Activated CD4-positive, alpha-beta T cell treated with anti-CD3 and anti-CD28 coated beads, Interleukin-2, amount 10 ng/mL, durations not matched to agents 24 days and 14 days (primary cell): ENCODE measurements around the gene METAP1D. TPM values are rescaled to one million over a fixed set of nuclear protein-coding genes. Genes with fewer than 3 reads are reported as not detected.
"Not testable (repeated sequence)": the region's sequence is repeated elsewhere in the genome, so short reads cannot be mapped to it uniquely, and the experiment has no call there.

ENCODE experiments used
- DNase-seq: peaks from one replicate; pipeline ENCODE4 v3.0.0; 2022
- H3K27ac Mint-ChIP-seq: one replicate; pipeline ENCODE4 v1.8.0; 2022; ENCODE audit warnings: mild to moderate bottlenecking, mixed read lengths
- H3K27me3 Mint-ChIP-seq: one replicate; pipeline ENCODE4 v1.8.0; 2022; ENCODE audit warnings: mixed read lengths
- H3K36me3 Mint-ChIP-seq: one replicate; pipeline ENCODE4 v1.8.0; 2022; ENCODE audit warnings: low read depth, mild to moderate bottlenecking, mixed read lengths
- H3K4me1 Mint-ChIP-seq: one replicate; pipeline ENCODE4 v1.8.0; 2021; ENCODE audit warnings: mixed read lengths
- H3K4me3 Mint-ChIP-seq: one replicate; pipeline ENCODE4 v1.8.0; 2022; ENCODE audit warnings: mild to moderate bottlenecking, moderate library complexity, mixed read lengths
- H3K9me3 Mint-ChIP-seq: one replicate; pipeline ENCODE4 v1.8.0; 2021; ENCODE audit warnings: mixed read lengths
- intact Hi-C: fragments of 100-400 bp; cut with micrococcal nuclease; formaldehyde crosslinking; loops from one replicate; pipeline ENCODE4 v1.15.1; 2023
- total RNA-seq: library from RNA; stranded (reverse); gene quantifications from 2 replicates; pipeline ENCODE4 v1.2.3, GENCODE V29; 2022

The METAP1D gene
- total RNA-seq, 1 donor from 2014 or later, result 8.1 TPM

GRCh38 chr2:172106108-172106961, 106.6 kb downstream of the METAP1D start:
- H3K9me3 Mint-ChIP-seq, result no peaks in the 10 kb centered on the region
- peak overlapping the region; percentile 71 for H3K4me3 Mint-ChIP-seq
- no peak overlapping the region for H3K27ac Mint-ChIP-seq
- peaks cover 34% of the 10 kb centered on the region for H3K4me1 Mint-ChIP-seq
- intact Hi-C loops, result loop anchor here (10.0 kb wide), 1 partner anchor 292 kb away; no protein-coding TSS in a partner anchor
- peaks cover 77% of the 10 kb centered on the region for H3K27me3 Mint-ChIP-seq
- peak; percentile 79 for DNase-seq
- H3K36me3 Mint-ChIP-seq, result no peaks in the 10 kb centered on the region

GRCh38 chr2:172107690-172108586, 108.2 kb downstream of the METAP1D start:
- H3K4me1 Mint-ChIP-seq, result peaks cover 23% of the 10 kb centered on the region
- intact Hi-C loops, result loop anchor here (10.0 kb wide), 1 partner anchor 293 kb away; no protein-coding TSS in a partner anchor
- peak; percentile 58 for DNase-seq
- no peaks in the 10 kb centered on the region for H3K9me3 Mint-ChIP-seq
- peak overlapping the region; percentile 12 for H3K4me3 Mint-ChIP-seq
- H3K36me3 Mint-ChIP-seq, result no peaks in the 10 kb centered on the region
- H3K27me3 Mint-ChIP-seq, result peaks cover 71% of the 10 kb centered on the region
- H3K27ac Mint-ChIP-seq, result no peak overlapping the region

GRCh38 chr2:172108587-172108930, 108.8 kb downstream of the METAP1D start:
- Mint-ChIP-seq H3K4me3 (no peak overlapping the region), H3K4me1 (peaks cover 20% of the 10 kb centered on the region), H3K9me3 (no peaks in the 10 kb centered on the region), H3K27me3 (peaks cover 68% of the 10 kb centered on the region), H3K27ac (no peak overlapping the region), H3K36me3 (no peaks in the 10 kb centered on the region)
- DNase-seq, result no peak
- intact Hi-C loops, result loop anchor here (10.0 kb wide), 1 partner anchor 294 kb away; no protein-coding TSS in a partner anchor

- Mint-ChIP-seq H3K27me3 (peaks cover 63% of the 10 kb centered on the region), H3K27ac (no peak overlapping the region), H3K4me1 (peaks cover 12% of the 10 kb centered on the region), H3K36me3 (no peaks in the 10 kb centered on the region), H3K4me3 (no peak overlapping the region), H3K9me3 (no peaks in the 10 kb centered on the region)
- intact Hi-C loops, result loop anchor here (10.0 kb wide), 1 partner anchor 295 kb away; no protein-coding TSS in a partner anchor
- DNase-seq, result no peak
Measured at GRCh38 chr2:172109256-172109987, 109.7 kb downstream of the METAP1D start.

- Mint-ChIP-seq H3K4me3 (no peak overlapping the region), H3K9me3 (no peaks in the 10 kb centered on the region), H3K27ac (no peak overlapping the region), H3K4me1 (peaks cover 10% of the 10 kb centered on the region), H3K27me3 (peaks cover 61% of the 10 kb centered on the region), H3K36me3 (no peaks in the 10 kb centered on the region)
- intact Hi-C loops, result loop anchor here (5.0 to 10.0 kb wide), 2 partner anchors 33 to 295 kb away; no protein-coding TSS in a partner anchor
- DNase-seq, result no peak
Measured at GRCh38 chr2:172109988-172110811, 110.4 kb downstream of the METAP1D start.

- Mint-ChIP-seq H3K4me3 (no peak overlapping the region), H3K27me3 (peaks cover 37% of the 10 kb centered on the region), H3K36me3 (no peaks in the 10 kb centered on the region), H3K27ac (no peak overlapping the region), H3K4me1 (no peaks in the 10 kb centered on the region), H3K9me3 (no peaks in the 10 kb centered on the region)
- intact Hi-C loops, result loop anchor here (5.0 kb wide), 1 partner anchor 36 kb away; no protein-coding TSS in a partner anchor
- no peak for DNase-seq
Measured at GRCh38 chr2:172113617-172114016, 113.9 kb downstream of the METAP1D start.

GRCh38 chr2:172114176-172114575, 114.4 kb downstream of the METAP1D start:
- H3K27ac Mint-ChIP-seq, H3K36me3 Mint-ChIP-seq, DNase-seq, H3K4me3 Mint-ChIP-seq, H3K9me3 Mint-ChIP-seq, H3K4me1 Mint-ChIP-seq: not testable (repeated sequence)
- peaks cover 36% of the 10 kb centered on the region for H3K27me3 Mint-ChIP-seq
- intact Hi-C loops, result loop anchor here (5.0 kb wide), 1 partner anchor 37 kb away; no protein-coding TSS in a partner anchor

GRCh38 chr2:172114579-172114978, 114.8 kb downstream of the METAP1D start:
- H3K27ac Mint-ChIP-seq, result no peak overlapping the region
- H3K4me3 Mint-ChIP-seq, result no peak overlapping the region

GRCh38 chr2:172116107-172116506, 116.4 kb downstream of the METAP1D start:
- Mint-ChIP-seq H3K36me3 (no peaks in the 10 kb centered on the region), H3K4me1 (no peaks in the 10 kb centered on the region), H3K27me3 (peaks cover 28% of the 10 kb centered on the region), H3K4me3 (no peak overlapping the region), H3K27ac (no peak overlapping the region), H3K9me3 (no peaks in the 10 kb centered on the region)
- DNase-seq, result no peak
- intact Hi-C loops, result no loop called here

More at GRCh38 chr2:172114579-172114978, 114.8 kb downstream of the METAP1D start:
- Mint-ChIP-seq H3K9me3 (no peaks in the 10 kb centered on the region), H3K27me3 (peaks cover 33% of the 10 kb centered on the region), H3K36me3 (no peaks in the 10 kb centered on the region), H3K4me1 (no peaks in the 10 kb centered on the region)
- no peak for DNase-seq
- intact Hi-C loops, result loop anchor here (5.0 kb wide), 1 partner anchor 37 kb away; no protein-coding TSS in a partner anchor

- no peaks in the 10 kb centered on the region for H3K36me3 Mint-ChIP-seq
- no peak overlapping the region for H3K27ac Mint-ChIP-seq
- H3K9me3 Mint-ChIP-seq, result no peaks in the 10 kb centered on the region
- no peak overlapping the region for H3K4me3 Mint-ChIP-seq
- intact Hi-C loops, result no loop called here
- DNase-seq, result no peak
- H3K4me1 Mint-ChIP-seq, result no peaks in the 10 kb centered on the region
- peaks cover 18% of the 10 kb centered on the region for H3K27me3 Mint-ChIP-seq
Measured at GRCh38 chr2:172119089-172119488, 119.3 kb downstream of the METAP1D start.

GRCh38 chr2:172120118-172120517, 120.4 kb downstream of the METAP1D start:
- no peak overlapping the region for H3K4me3 Mint-ChIP-seq
- no peaks in the 10 kb centered on the region for H3K9me3 Mint-ChIP-seq
- DNase-seq, result no peak
- H3K36me3 Mint-ChIP-seq, result no peaks in the 10 kb centered on the region
- H3K27ac Mint-ChIP-seq, result no peak overlapping the region
- peaks cover 14% of the 10 kb centered on the region for H3K27me3 Mint-ChIP-seq
- intact Hi-C loops, result no loop called here
- peaks cover 1% of the 10 kb centered on the region for H3K4me1 Mint-ChIP-seq

GRCh38 chr2:172128484-172128883, 128.7 kb downstream of the METAP1D start:
- no peaks in the 10 kb centered on the region for H3K9me3 Mint-ChIP-seq
- H3K27me3 Mint-ChIP-seq, result peaks cover 8% of the 10 kb centered on the region
- H3K4me1 Mint-ChIP-seq, result peaks cover 1% of the 10 kb centered on the region
- intact Hi-C loops, result loop anchor here (5.0 kb wide), 1 partner anchor 339 kb away; no protein-coding TSS in a partner anchor
- no peaks in the 10 kb centered on the region for H3K36me3 Mint-ChIP-seq
- no peak overlapping the region for H3K27ac Mint-ChIP-seq
- H3K4me3 Mint-ChIP-seq, result no peak overlapping the region
- DNase-seq, result no peak
